Activated CD4-positive, alpha-beta memory T cell treated with anti-CD3 and anti-CD28 coated beads, Interleukin-2, amount 10 ng/mL, durations not matched to agents 7 days and 5 days (primary cell): ENCODE measurements around the gene IGSF6. TPM values are rescaled to one million over a fixed set of nuclear protein-coding genes. Genes with fewer than 3 reads are reported as not detected.

Experiments
- CTCF ChIA-PET: fragments of 350-600 bp; sonication (Branson Sonifier 250); formaldehyde crosslinking; loops from one replicate; lab custom pipeline; 2021; ENCODE audit warnings: antibody characterized with exemption, inconsistent platforms; lab: Charles Lee
- POLR2A ChIA-PET: fragments of 350-600 bp; sonication (Branson Sonifier 250); formaldehyde crosslinking; loops from one replicate; lab custom pipeline; 2021; ENCODE audit warnings: antibody characterized with exemption; lab: Charles Lee
- DNase-seq: peaks from one replicate; pipeline ENCODE4 v3.0.0-alpha.2; 2020
- H3K27ac Mint-ChIP-seq: one replicate; pipeline ENCODE4 v1.8.0; 2021; ENCODE audit warnings: mild to moderate bottlenecking, mixed read lengths
- H3K27me3 Mint-ChIP-seq: one replicate; pipeline ENCODE4 v1.8.0; 2021; ENCODE audit warnings: mixed read lengths
- H3K36me3 Mint-ChIP-seq: one replicate; pipeline ENCODE4 v1.8.0; 2021; ENCODE audit warnings: low read depth, mixed read lengths
- H3K4me1 Mint-ChIP-seq: one replicate; pipeline ENCODE4 v1.8.0; 2021; ENCODE audit warnings: mixed read lengths
- H3K4me3 Mint-ChIP-seq: one replicate; pipeline ENCODE4 v1.8.0; 2021; ENCODE audit warnings: mild to moderate bottlenecking, mixed read lengths
- H3K9me3 Mint-ChIP-seq: one replicate; pipeline ENCODE4 v1.8.0; 2021; ENCODE audit warnings: mixed read lengths
- total RNA-seq, 2 experiments: library from RNA; stranded (reverse); gene quantifications; one replicate each; pipeline ENCODE4 v1.2.3, GENCODE V29; 2021

Gene IGSF6
- total RNA-seq, 2 experiments from 2014 or later = 0.15 TPM

GRCh38 chr16:21622545-21622944, 29.9 kb downstream of the IGSF6 start:
- H3K4me3 Mint-ChIP-seq = no peak overlapping the region
- DNase-seq = no peak
- H3K27me3 Mint-ChIP-seq = no peaks in the 10 kb centered on the region
- CTCF ChIA-PET = interaction anchor here (0.7 to 1.4 kb wide), 5 partner anchors 12 to 675 kb away, joined by 3 to 5 read pairs (median 5); no protein-coding TSS in a partner anchor
- peaks cover 65% of the 10 kb centered on the region for H3K36me3 Mint-ChIP-seq
- peak overlapping the region; percentile 40 for H3K27ac Mint-ChIP-seq
- no peaks in the 10 kb centered on the region for H3K9me3 Mint-ChIP-seq
- POLR2A ChIA-PET = interaction anchor here (1.2 to 3.0 kb wide), 5 partner anchors 11 to 24 kb away, joined by 3 to 10 read pairs (median 4); no protein-coding TSS in a partner anchor
- peaks cover 76% of the 10 kb centered on the region for H3K4me1 Mint-ChIP-seq

- ChIA-PET CTCF (interaction anchor here (1.0 to 1.4 kb wide), 4 partner anchors 10 to 36 kb away, joined by 3 to 4 read pairs (median 3); no protein-coding TSS in a partner anchor), POLR2A (interaction anchor here (2.1 to 3.0 kb wide), 3 partner anchors 12 to 22 kb away, joined by 7 to 11 read pairs (median 10); no protein-coding TSS in a partner anchor)
- Mint-ChIP-seq H3K36me3 (peaks cover 56% of the 10 kb centered on the region), H3K27ac (no peak overlapping the region), H3K27me3 (no peaks in the 10 kb centered on the region), H3K4me3 (no peak overlapping the region), H3K9me3 (no peaks in the 10 kb centered on the region), H3K4me1 (peaks cover 74% of the 10 kb centered on the region)
- DNase-seq = no peak
Observed at GRCh38 chr16:21620592-21620991, 31.8 kb downstream of the IGSF6 start.

DNA sequence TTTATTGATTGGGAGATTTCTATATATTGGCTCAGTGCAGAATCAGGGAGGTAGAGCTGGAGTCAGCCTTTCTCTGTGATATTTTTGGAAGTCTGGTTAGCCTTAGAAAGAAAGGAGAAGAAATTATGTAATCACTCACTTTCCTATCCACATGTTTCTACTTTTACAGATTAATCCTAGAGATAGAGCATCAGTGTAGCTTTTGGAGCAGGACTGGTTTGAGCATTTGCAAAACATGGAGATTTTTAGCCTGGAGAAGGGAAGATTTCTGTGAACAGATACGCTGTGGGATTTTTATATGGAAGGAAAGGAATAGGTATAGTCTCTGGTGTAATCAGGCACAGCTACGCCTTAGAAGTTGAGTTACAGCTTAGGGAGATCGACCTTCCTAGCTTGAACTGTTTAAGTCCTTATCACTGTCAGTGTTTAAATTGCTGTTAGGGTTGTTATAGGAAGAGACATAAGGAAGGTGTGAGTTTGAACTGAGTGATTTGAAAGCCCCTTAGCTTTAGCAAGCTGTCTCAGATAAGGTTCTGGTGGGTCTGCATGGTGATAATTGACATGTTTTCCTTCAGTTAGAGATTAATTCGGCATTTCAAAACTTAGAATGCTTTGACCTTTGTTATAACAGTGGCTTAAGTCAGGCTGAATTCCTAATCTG, 32.5 kb downstream of the IGSF6 start:
- no peak for DNase-seq
- Mint-ChIP-seq H3K27ac (no peak overlapping the region), H3K4me1 (peaks cover 73% of the 10 kb centered on the region), H3K4me3 (no peak overlapping the region), H3K9me3 (no peaks in the 10 kb centered on the region), H3K36me3 (peaks cover 54% of the 10 kb centered on the region), H3K27me3 (no peaks in the 10 kb centered on the region)
- ChIA-PET CTCF (interaction anchor here (1.0 to 1.4 kb wide), 3 partner anchors 9 to 37 kb away, joined by 3 to 4 read pairs (median 3); no protein-coding TSS in a partner anchor), POLR2A (interaction anchor here (2.1 to 3.0 kb wide), 3 partner anchors 12 to 22 kb away, joined by 7 to 11 read pairs (median 10); no protein-coding TSS in a partner anchor)

- Mint-ChIP-seq H3K36me3 (peaks cover 56% of the 10 kb centered on the region), H3K9me3 (no peaks in the 10 kb centered on the region), H3K27ac (no peak overlapping the region), H3K4me1 (peaks cover 69% of the 10 kb centered on the region), H3K4me3 (no peak overlapping the region), H3K27me3 (no peaks in the 10 kb centered on the region)
- ChIA-PET POLR2A (no interaction called here), CTCF (no interaction called here)
- no peak for DNase-seq
Observed at GRCh38 chr16:21618281-21618680, 34.1 kb downstream of the IGSF6 start.

DNA sequence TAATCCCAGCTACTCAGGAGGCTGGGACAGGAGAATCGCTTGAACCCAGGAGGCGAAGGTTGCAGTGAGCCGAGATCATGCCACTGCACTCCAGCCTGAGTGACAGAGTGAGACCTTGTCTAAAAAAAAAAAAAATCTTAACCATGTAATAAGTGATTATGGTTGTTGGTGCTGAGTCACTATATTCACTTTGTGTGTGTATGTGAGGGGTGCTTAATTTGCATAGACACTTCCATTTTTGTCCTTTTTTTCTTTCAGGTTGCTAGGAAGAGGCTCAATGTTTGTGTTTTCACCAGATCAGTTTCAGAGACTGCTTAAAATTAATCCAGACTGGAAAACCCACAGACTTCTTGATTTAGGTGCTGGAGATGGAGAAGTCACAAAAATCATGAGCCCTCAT, 34.8 kb downstream of the IGSF6 start:
- H3K27ac Mint-ChIP-seq = no peak overlapping the region
- peaks cover 70% of the 10 kb centered on the region for H3K4me1 Mint-ChIP-seq
- H3K9me3 Mint-ChIP-seq = no peaks in the 10 kb centered on the region
- ChIA-PET CTCF (interaction anchor here (0.7 kb wide), 1 partner anchor 11 kb away, joined by 3 read pairs; no protein-coding TSS in a partner anchor), POLR2A (interaction anchor here (1.5 kb wide), 1 partner anchor 28 kb away, joined by 4 read pairs; no protein-coding TSS in a partner anchor)
- H3K36me3 Mint-ChIP-seq = peaks cover 55% of the 10 kb centered on the region
- no peak overlapping the region for H3K4me3 Mint-ChIP-seq
- DNase-seq = no peak
- H3K27me3 Mint-ChIP-seq = no peaks in the 10 kb centered on the region

GRCh38 chr16:21614896-21615295, 37.5 kb downstream of the IGSF6 start:
- Mint-ChIP-seq H3K27me3 (no peaks in the 10 kb centered on the region), H3K4me1 (peaks cover 71% of the 10 kb centered on the region), H3K36me3 (peaks cover 51% of the 10 kb centered on the region), H3K4me3 (no peak overlapping the region), H3K27ac (no peak overlapping the region), H3K9me3 (no peaks in the 10 kb centered on the region)
- POLR2A ChIA-PET = no interaction called here
- CTCF ChIA-PET = interaction anchor here (1.1 kb wide), 1 partner anchor 25 kb away, joined by 3 read pairs; no protein-coding TSS in a partner anchor
- DNase-seq = no peak

DNA sequence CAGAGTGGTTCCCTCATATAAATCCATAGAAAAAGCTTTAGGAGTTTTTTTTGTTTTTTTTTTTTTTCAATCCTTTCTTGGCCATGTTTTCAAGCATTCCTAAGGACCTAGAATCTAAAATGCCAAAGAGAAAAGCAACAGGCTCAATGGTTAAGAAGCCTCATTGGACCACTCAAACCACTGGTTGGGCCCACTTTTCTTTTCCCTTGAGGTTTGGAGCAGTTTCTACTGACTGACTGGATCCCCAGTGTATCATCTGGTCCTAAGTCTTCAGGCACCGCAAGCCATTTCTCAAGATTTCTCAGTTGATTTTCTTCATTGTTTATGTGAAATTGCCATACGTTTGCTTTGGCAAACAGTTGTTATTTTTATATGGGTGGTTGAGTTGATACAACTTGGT, 38.6 kb downstream of the IGSF6 start:
- peaks cover 74% of the 10 kb centered on the region for H3K4me1 Mint-ChIP-seq
- ChIA-PET POLR2A (no interaction called here), CTCF (interaction anchor here (0.7 kb wide), 2 partner anchors 11 to 608 kb away, joined by 3 to 4 read pairs; no protein-coding TSS in a partner anchor)

GRCh38 chr16:21613361-21613760, 39.0 kb downstream of the IGSF6 start:
- ChIA-PET POLR2A (interaction anchor here (0.9 to 4.1 kb wide), 2 partner anchors 11 to 32 kb away, joined by 3 to 24 read pairs; no protein-coding TSS in a partner anchor), CTCF (interaction anchor here (0.7 kb wide), 2 partner anchors 10 to 608 kb away, joined by 3 to 4 read pairs; no protein-coding TSS in a partner anchor)
- peaks cover 78% of the 10 kb centered on the region for H3K4me1 Mint-ChIP-seq

More for the DNA sequence above, 38.6 kb downstream of the IGSF6 start:
- Mint-ChIP-seq H3K27me3 (no peaks in the 10 kb centered on the region), H3K4me3 (no peak overlapping the region), H3K36me3 (peaks cover 41% of the 10 kb centered on the region), H3K9me3 (no peaks in the 10 kb centered on the region), H3K27ac (no peak overlapping the region)
- DNase-seq = no peak

GRCh38 chr16:21611556-21612384, 40.6 kb downstream of the IGSF6 start:
- H3K27me3 Mint-ChIP-seq = no peaks in the 10 kb centered on the region
- H3K36me3 Mint-ChIP-seq = peaks cover 29% of the 10 kb centered on the region
- peak overlapping the region; percentile 73 for H3K27ac Mint-ChIP-seq
- ChIA-PET POLR2A (interaction anchor here (1.1 to 4.6 kb wide), 7 partner anchors 10 to 45 kb away, joined by 3 to 33 read pairs (median 8); partner anchors contain the start of gene METTL9), CTCF (interaction anchor here (1.0 to 2.1 kb wide), 6 partner anchors 11 to 46 kb away, joined by 3 to 8 read pairs (median 6); no protein-coding TSS in a partner anchor)
- H3K9me3 Mint-ChIP-seq = no peaks in the 10 kb centered on the region
- peaks cover 83% of the 10 kb centered on the region for H3K4me1 Mint-ChIP-seq
- H3K4me3 Mint-ChIP-seq = no peak overlapping the region
- peak; percentile 20 for DNase-seq

More at GRCh38 chr16:21613361-21613760, 39.0 kb downstream of the IGSF6 start:
- Mint-ChIP-seq H3K36me3 (peaks cover 37% of the 10 kb centered on the region), H3K27me3 (no peaks in the 10 kb centered on the region), H3K4me3 (no peak overlapping the region), H3K9me3 (no peaks in the 10 kb centered on the region), H3K27ac (no peak overlapping the region)
- no peak for DNase-seq

- no peak for DNase-seq
- POLR2A ChIA-PET = interaction anchor here (1.1 to 4.6 kb wide), 7 partner anchors 9 to 46 kb away, joined by 3 to 33 read pairs (median 8); partner anchors contain the start of gene METTL9
- Mint-ChIP-seq H3K4me3 (no peak overlapping the region), H3K4me1 (peaks cover 81% of the 10 kb centered on the region), H3K27ac (no peak overlapping the region), H3K9me3 (no peaks in the 10 kb centered on the region), H3K36me3 (peaks cover 29% of the 10 kb centered on the region), H3K27me3 (no peaks in the 10 kb centered on the region)
- CTCF ChIA-PET = interaction anchor here (1.0 to 2.1 kb wide), 7 partner anchors 10 to 47 kb away, joined by 3 to 8 read pairs (median 5); no protein-coding TSS in a partner anchor
Observed at GRCh38 chr16:21611198-21611555, 41.2 kb downstream of the IGSF6 start.

- no peak overlapping the region for H3K27ac Mint-ChIP-seq
- no peaks in the 10 kb centered on the region for H3K9me3 Mint-ChIP-seq
- H3K4me3 Mint-ChIP-seq = no peak overlapping the region
- peaks cover 79% of the 10 kb centered on the region for H3K4me1 Mint-ChIP-seq
- peaks cover 26% of the 10 kb centered on the region for H3K36me3 Mint-ChIP-seq
- ChIA-PET CTCF (interaction anchor here (0.9 to 2.3 kb wide), 8 partner anchors 9 to 47 kb away, joined by 4 to 8 read pairs (median 6); no protein-coding TSS in a partner anchor), POLR2A (interaction anchor here (1.1 to 4.6 kb wide), 7 partner anchors 9 to 46 kb away, joined by 3 to 33 read pairs (median 8); partner anchors contain the start of gene METTL9)
- DNase-seq = no peak
- H3K27me3 Mint-ChIP-seq = no peaks in the 10 kb centered on the region
Observed at GRCh38 chr16:21610766-21611165, 41.6 kb downstream of the IGSF6 start.
